ENCODE measurements around the gene CLCA2.

CLCA2 gene

GRCh38 chr1:86429835-86430234, 5.9 kb downstream of the CLCA2 start:
- no peak for DNase-seq

- no peak for DNase-seq
Observed at GRCh38 chr1:86430376-86430775, 6.4 kb downstream of the CLCA2 start.

- DNase-seq, result no peak
Observed at GRCh38 chr1:86434059-86434458, 10.1 kb downstream of the CLCA2 start.

GRCh38 chr1:86435327-86435726, 11.4 kb downstream of the CLCA2 start:
- DNase-seq, result no peak

- DNase-seq, result peak; percentile 77
Observed at GRCh38 chr1:86436041-86436440, 12.1 kb downstream of the CLCA2 start.

GRCh38 chr1:86441581-86441980, 17.6 kb downstream of the CLCA2 start:
- no peak for DNase-seq

- no peak for DNase-seq
Observed at GRCh38 chr1:86441997-86442396, 18.0 kb downstream of the CLCA2 start.

- DNase-seq, result no peak
Observed at GRCh38 chr1:86445919-86446318, 21.9 kb downstream of the CLCA2 start.

GRCh38 chr1:86447198-86447790, 23.3 kb downstream of the CLCA2 start:
- DNase-seq, result no peak

- no peak for DNase-seq
Observed at GRCh38 chr1:86448670-86449069, 24.7 kb downstream of the CLCA2 start.

GRCh38 chr1:86449103-86449502, 25.1 kb downstream of the CLCA2 start:
- DNase-seq, result no peak

- DNase-seq, result no peak
Observed at GRCh38 chr1:86450847-86451246, 26.9 kb downstream of the CLCA2 start.

GRCh38 chr1:86453664-86454063, 29.7 kb downstream of the CLCA2 start:
- DNase-seq, result no peak

- no peak for DNase-seq
Observed at GRCh38 chr1:86455073-86455472, 31.1 kb downstream of the CLCA2 start.

GRCh38 chr1:86460998-86461397, 37.0 kb downstream of the CLCA2 start:
- no peak for DNase-seq

GRCh38 chr1:86461482-86461881, 37.5 kb downstream of the CLCA2 start:
- no peak for DNase-seq

- DNase-seq, result no peak
Observed at GRCh38 chr1:86464819-86465218, 40.8 kb downstream of the CLCA2 start.

GRCh38 chr1:86466109-86466844, 42.3 kb downstream of the CLCA2 start:
- DNase-seq, result no peak

- no peak for DNase-seq
Observed at GRCh38 chr1:86466986-86467385, 43.0 kb downstream of the CLCA2 start.

GRCh38 chr1:86468501-86468977, 44.6 kb downstream of the CLCA2 start, which contains the start of gene CLCA1:
TSS of gene CLCA1 (plus strand) at chr1:86468927. CDS start at chr1:86468972, 45 bp downstream.
- peak; percentile 78 for DNase-seq

- DNase-seq, result no peak
Observed at GRCh38 chr1:86470859-86471258, 46.9 kb downstream of the CLCA2 start.

- DNase-seq, result no peak
Observed at GRCh38 chr1:86471291-86471690, 47.3 kb downstream of the CLCA2 start.

GRCh38 chr1:86472152-86472551, 48.2 kb downstream of the CLCA2 start:
- no peak for DNase-seq

GRCh38 chr1:86472767-86473166, 48.8 kb downstream of the CLCA2 start:
- DNase-seq, result no peak

- DNase-seq, result no peak
Observed at GRCh38 chr1:86477256-86477655, 53.3 kb downstream of the CLCA2 start.

Data from NCI-H2171 treated with DMSO at 0.1 percent for 48 hours (cell line).